Measurements from ENCODE around the gene CFB. TPM values are rescaled to one million over a fixed set of nuclear protein-coding genes. Genes with fewer than 3 reads are reported as not detected.

The CFB gene
- total and polyA plus RNA-seq, 2 of the 13 experiments (the other 11 are each of a cell fraction or from before 2014, with no cell fraction given), result 171 to 513 TPM

GRCh38 chr6:31901953-31902643 is 43.8 kb upstream of the CFB start, which contains the start of gene ZBTB12 (continued):
- TF ChIP-seq HNRNPK (IDR thresholded peaks at IDR 0.05; ENCODE audit: low read depth, low read length, poor library complexity, severe bottlenecking) (peak; percentile 98), NR1H2 (CRISPR knock-in tag; IDR thresholded peaks at IDR 0.05; ENCODE audit: borderline replicate concordance, low read depth) (no peak), ZNF558 (CRISPR knock-in tag; IDR thresholded peaks at IDR 0.05; ENCODE audit: borderline replicate concordance) (peak; percentile 70; the same call in 1 of the 2 replicates), SOX5 (CRISPR knock-in tag; IDR thresholded peaks at IDR 0.05; ENCODE audit: borderline replicate concordance) (peak; percentile 37), EP300 (IDR thresholded peaks at IDR 0.05; ENCODE audit: low read depth in 2 of 2, low read length in 2 of 2) (peak in 1 of 2 experiments; percentile 30; a peak in 1 of 4 replicates), EP300 (CRISPR knock-in tag; IDR thresholded peaks at IDR 0.05; ENCODE audit: borderline replicate concordance) (no peak; the same call in 1 of the 2 replicates), SP1 (IDR thresholded peaks at IDR 0.05) (no peak), SP1 (CRISPR knock-in tag; IDR thresholded peaks at IDR 0.05) (no peak; the same call in 1 of the 2 replicates), MIXL1 (CRISPR knock-in tag; IDR thresholded peaks at IDR 0.05) (no peak; the same call in 1 of the 2 replicates), PHF20 (CRISPR knock-in tag; IDR thresholded peaks at IDR 0.05) (peak; percentile 27), ATF4 (CRISPR knock-in tag; IDR thresholded peaks at IDR 0.05) (0 out of 4 replicates have a peak, but pooled peaks of 1 of the 2 experiments have one; percentile 22), ARID5B (CRISPR knock-in tag; IDR thresholded peaks at IDR 0.05) (peak; percentile 5; the same call in 1 of the 2 replicates), TERF1 (CRISPR knock-in tag; IDR thresholded peaks at IDR 0.05) (no peak), ZNF841 (CRISPR knock-in tag; IDR thresholded peaks at IDR 0.05; ENCODE audit: borderline replicate concordance) (no peak), THAP11 (CRISPR knock-in tag; IDR thresholded peaks at IDR 0.05) (peak; percentile 69; the same call in 1 of the 2 replicates), CERS6 (CRISPR knock-in tag; IDR thresholded peaks at IDR 0.05) (no peak), PRDM10 (CRISPR knock-in tag; IDR thresholded peaks at IDR 0.05; ENCODE audit: low read depth) (peak; percentile 79; the same call in 1 of the 2 replicates)
